HG03103 (cell line): ENCODE data around the gene MGAT4C.
"Not testable (repeated sequence)": the region's sequence is repeated elsewhere in the genome, so short reads cannot be mapped to it uniquely, and the experiment has no call there.

ENCODE experiments used
- ATAC-seq: cut with Tn5 transposase; IDR thresholded peaks from one replicate; pipeline ENCODE4 v1.9.1; 2021; ENCODE audit warnings: low read depth; ENCODE audit not compliant: unreplicated experiment

MGAT4C gene

DNA sequence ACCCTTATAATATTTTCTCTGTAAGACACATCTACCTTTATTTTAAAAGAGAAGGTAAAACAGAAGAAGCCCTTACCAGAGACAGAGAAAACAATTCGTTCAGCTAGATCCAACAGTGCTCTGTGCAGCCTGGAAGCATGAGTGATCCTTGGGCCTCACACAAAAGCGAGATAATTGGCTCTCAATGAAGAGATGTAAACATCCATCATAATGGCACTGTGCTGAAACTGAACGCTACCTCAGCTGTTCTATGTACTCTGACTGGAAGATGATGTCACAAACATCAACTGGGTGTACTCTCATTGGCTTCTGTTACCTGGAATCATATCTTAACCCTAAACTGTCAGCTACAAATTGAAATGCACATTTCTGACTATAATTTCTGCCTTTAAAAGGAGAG lies at the start of gene MGAT4C:
TSS of gene MGAT4C (minus strand) at position 229 of the 400 bp plus-strand sequence.
- ATAC-seq, result no peak

- not testable (repeated sequence) for ATAC-seq
These were observed 40.2 kb upstream of the MGAT4C start for GRCh38 chr12:86296396-86296795.

DNA sequence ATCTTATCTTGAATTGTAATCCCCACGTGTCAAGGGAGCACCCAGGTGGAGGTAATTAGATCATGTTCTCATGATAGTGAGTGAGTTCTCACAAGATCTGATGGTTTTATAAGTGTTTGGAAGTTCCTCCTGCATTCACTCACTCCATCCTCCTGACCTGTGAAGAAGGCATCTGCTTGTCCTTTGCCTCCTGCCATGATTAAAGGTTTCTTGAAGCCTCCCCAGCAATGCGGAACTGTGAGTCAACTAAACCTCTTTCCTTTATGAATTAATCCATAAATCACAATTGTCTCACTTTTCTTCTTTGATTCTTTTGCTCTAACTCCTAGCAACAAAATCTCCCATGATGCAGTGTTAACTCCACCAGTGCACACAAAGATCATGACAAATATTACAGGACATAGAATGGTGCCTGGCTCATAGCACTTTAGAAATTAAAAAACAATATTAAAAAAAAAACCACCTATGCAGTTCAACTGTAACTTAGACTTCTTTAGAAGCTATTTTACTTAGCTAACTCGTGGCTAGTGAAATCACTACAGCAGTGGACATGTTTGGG lies 37.6 kb upstream of the MGAT4C start:
- ATAC-seq, result no peak

GRCh38 chr12:86292480-86292879 lies 36.3 kb upstream of the MGAT4C start:
- no peak for ATAC-seq

- ATAC-seq, result no peak
These were observed 34.4 kb upstream of the MGAT4C start for GRCh38 chr12:86290615-86291014.

DNA sequence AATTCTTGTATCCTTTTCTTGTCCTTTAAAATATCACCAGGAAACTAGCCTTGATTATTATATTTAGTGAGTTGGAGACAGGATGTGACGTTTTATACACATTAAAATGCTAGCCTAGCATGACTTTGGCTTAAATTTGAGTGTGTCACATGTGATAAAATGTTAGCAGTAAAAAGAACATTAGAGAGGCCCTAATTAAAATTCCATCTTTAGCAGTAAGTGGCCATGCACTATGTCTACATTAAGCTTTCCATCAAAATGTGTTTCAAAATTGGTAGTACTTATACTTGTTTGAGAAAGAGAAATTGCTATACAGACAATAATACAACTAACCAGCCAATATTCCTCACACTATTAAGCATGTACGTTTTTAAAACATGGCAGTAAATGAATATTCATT lies 29.9 kb upstream of the MGAT4C start:
- ATAC-seq, result no peak

DNA sequence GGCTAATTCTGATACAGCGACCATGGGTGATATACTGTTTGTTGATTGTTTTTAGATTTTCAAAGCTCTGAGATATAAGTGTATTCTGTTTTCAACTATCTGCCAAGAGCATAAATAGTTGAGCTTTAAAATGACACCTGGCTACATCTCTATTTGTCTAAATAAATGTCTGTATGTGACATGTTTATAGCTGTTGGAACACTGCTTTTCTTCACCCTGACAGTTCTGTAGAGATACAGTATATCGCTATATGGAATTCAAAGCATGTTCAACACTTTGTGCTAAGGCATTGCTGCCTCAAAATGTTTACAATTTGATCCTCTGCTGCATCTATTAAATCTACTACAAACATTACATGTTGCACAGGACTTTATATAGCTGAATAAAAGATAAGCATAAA lies 27.4 kb upstream of the MGAT4C start:
- no peak for ATAC-seq

- no peak for ATAC-seq
These were observed 19.2 kb upstream of the MGAT4C start for GRCh38 chr12:86275356-86275755.

DNA sequence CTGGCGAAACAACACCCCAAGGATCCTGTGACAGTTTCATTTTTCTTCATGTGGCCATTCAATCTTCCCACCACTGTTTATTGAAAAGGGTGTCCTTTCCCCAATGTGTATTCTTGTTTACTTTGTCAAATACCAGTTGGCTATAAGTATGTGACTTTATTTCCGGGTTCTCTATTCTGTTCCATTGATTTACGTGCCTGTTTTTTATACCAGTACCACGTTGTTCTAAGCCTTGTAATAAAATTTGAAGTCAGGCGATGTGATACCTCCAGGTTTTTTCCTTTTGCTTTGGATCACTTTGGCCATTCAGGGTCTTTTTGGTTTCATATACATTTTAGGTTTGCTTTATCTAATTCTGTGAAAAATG lies 9.1 kb upstream of the MGAT4C start:
- ATAC-seq, result no peak

DNA sequence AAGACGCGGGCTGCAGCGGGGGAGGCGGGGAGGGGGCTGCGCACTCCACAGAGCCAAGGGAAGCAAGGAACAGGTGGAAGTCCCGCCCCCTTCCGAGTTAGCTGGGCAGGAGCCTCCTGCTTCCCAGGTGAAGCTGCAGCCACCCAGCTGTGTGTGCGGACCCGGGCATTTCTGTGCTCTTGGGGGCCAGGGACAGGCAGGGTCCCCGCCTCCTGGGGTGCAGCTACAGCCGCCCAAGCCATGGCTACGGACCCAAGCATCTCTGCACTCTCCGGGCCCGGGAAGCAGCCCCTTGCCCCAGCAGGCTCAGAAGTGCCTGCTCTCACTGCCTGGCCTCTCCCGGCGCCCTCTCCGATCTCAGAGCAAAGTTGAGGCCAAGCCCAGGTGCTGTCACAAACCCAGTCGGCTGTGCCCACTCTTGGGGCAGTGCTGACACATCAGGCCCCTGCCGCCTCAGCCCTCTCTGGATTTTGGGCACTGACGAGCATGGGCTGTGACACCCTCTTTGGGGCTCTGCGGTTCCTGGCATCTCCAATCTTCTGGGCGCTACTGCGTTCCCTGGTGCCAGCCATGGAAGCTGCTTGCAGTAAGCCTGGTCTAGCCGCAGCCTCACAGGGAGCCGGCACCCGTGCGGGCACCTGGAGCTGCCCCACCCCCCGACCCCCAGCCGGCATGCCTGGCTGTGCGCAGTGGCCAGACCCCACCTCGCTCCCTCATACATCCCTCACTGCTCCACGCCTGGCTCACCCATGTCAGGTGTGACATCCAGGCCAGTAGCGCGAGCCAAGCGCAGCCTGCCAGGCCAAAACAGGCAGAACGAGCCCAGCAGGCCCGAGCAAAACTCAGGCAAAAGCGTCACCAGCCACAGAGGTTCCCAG lies 8.5 kb upstream of the MGAT4C start:
- ATAC-seq, result no peak

- ATAC-seq, result no peak
These were observed 5.4 kb upstream of the MGAT4C start for GRCh38 chr12:86261578-86261977.

DNA sequence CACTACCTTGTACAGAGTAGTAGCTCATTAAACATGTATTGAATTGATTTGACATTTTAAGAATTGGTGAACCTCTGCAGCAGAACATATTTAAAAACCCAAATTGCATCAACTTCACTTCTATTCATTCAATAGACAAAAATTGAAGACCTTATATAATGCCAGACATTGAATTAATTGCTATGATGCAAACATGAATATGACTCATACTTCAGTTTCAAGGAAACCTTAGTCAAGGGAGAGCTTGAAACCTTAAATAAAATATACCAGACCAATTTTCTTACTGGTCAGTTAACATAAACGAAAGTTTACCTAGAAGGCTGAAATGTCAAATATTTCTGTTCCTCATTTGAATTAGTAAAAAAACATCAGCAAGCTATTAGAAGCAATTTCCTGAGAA lies 5.0 kb upstream of the MGAT4C start:
- ATAC-seq, result no peak

DNA sequence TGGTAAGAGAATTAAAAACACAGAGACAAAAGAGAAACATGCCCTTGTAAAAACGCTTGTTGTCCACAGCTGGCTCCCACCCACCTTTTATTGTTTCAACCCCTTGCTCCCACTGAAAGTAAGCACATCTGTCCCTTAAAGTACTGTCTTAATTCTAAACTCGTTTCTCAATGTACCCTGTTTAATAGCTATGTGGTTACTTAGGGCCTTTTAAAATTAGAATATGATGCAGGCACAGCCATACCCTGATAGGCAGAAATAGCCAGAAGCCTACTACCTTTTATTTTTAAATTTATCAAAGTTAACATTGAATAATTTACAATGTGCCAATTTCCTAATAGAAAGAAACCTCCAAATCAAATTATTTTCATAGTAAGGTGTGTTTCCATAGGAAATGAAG lies 4.0 kb upstream of the MGAT4C start:
- no peak for ATAC-seq

GRCh38 chr12:86257134-86257533 lies 943 bp upstream of the MGAT4C start:
- ATAC-seq, result no peak

GRCh38 chr12:86254399-86255107 lies 1.6 kb downstream of the MGAT4C start:
- ATAC-seq, result no peak

DNA sequence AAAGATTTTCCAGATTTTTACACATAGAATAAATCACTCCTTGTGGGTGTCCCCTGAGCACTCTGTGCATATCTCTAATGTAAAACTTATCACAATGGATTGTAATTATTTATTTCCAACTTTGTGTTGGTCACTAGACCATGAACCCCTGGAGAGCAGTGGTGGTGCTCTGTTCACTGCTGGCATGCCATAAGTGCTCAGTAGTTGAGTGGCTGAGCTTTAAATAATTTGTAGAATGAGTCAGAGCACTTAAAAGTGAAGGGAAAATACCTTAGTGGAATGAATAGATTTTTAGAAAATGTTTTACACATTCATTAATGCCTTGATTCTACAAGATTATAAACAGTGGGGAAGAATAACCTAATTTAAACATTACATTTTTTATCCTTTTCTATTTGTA lies 6.3 kb downstream of the MGAT4C start:
- no peak for ATAC-seq

GRCh38 chr12:86249276-86249675 lies 6.9 kb downstream of the MGAT4C start:
- ATAC-seq, result no peak

GRCh38 chr12:86247871-86248270 lies 8.3 kb downstream of the MGAT4C start:
- no peak for ATAC-seq

- no peak for ATAC-seq
These were observed 14.6 kb downstream of the MGAT4C start for GRCh38 chr12:86241600-86241999.

DNA sequence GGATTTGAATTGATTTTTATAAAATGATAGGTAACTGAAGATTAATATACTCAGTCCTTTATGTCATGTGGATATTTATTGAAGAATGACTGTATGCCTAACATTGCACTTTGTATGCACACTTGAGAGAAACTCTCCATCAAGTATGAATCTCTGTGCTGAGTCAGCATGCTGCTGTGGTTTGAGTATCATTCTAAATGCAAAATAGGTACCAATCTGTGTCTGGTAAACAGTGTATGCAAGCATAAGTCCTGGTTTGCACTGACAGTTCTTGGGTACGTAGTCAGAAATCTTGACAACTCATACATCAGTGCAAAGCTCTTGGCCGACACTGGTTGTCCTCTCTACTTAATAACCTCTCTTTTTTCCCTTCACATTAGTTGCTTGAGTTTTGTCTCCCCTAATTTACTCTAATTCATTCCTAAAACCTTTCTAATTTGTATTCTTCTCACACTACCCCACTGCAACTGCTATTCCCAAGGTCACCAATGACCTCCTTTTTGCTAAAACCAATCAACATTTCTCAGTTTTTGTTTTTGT lies 21.8 kb downstream of the MGAT4C start:
- ATAC-seq, result no peak

- ATAC-seq, result no peak
These were observed 23.1 kb downstream of the MGAT4C start for GRCh38 chr12:86233126-86233525.
